ENCODE measurements around the gene CFAP410. TPM values are rescaled to one million over a fixed set of nuclear protein-coding genes. Genes with fewer than 3 reads are reported as not detected.

The CFAP410 gene
- total RNA-seq, 1 experiment from 2014 or later = 19.3 TPM

DNA sequence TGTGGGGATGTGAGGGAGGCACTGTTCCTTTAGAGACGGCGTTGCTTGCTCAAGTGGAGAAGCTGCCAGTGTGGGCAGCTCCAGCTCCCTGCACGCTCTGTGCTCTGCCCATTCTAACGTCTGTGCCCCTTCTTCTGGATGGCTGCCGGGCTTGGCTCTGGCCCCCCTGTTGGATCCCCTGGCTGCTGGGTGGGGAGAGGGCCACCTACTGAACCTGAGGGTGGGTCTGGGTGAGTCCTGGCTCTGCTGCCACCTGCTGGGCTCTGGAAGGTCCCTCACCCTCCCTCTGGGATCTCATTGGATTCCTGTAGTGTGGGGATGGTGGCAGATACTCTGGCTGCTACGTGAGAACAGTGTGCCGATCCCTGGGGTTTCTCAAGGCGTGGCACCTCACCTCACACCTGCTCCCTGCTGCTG lies 34.3 kb downstream of the CFAP410 start:
- H3K36me3 Mint-ChIP-seq = 0 out of 2 replicates have a peak, but pooled peaks cover 2% of the 10 kb centered on the region
- no peaks in the 10 kb centered on the region for H3K9me3 Mint-ChIP-seq
- ChIA-PET POLR2A (no interaction called here), CTCF (interaction anchor here (1.4 kb wide), 1 partner anchor 29 kb away, joined by 3 read pairs; no protein-coding TSS in a partner anchor)
- ATAC-seq = peak; percentile 36
- DNase-seq (ENCODE audit: low spot score) = peak; percentile 43
- no peaks in the 10 kb centered on the region for H3K27me3 Mint-ChIP-seq (ENCODE audit: low read depth)
- peak overlapping the region; percentile 97 for H3K27ac Mint-ChIP-seq
- no peak overlapping the region for H3K4me3 Mint-ChIP-seq
- peaks cover 30% of the 10 kb centered on the region for H3K4me1 Mint-ChIP-seq
- TF ChIP-seq ETV6 (CRISPR knock-in tag; IDR thresholded peaks at IDR 0.05) (no peak), ESRRA (CRISPR knock-in tag; IDR thresholded peaks at IDR 0.05; ENCODE audit: borderline replicate concordance) (no peak)
- TF ChIP-seq, protein P1, sequence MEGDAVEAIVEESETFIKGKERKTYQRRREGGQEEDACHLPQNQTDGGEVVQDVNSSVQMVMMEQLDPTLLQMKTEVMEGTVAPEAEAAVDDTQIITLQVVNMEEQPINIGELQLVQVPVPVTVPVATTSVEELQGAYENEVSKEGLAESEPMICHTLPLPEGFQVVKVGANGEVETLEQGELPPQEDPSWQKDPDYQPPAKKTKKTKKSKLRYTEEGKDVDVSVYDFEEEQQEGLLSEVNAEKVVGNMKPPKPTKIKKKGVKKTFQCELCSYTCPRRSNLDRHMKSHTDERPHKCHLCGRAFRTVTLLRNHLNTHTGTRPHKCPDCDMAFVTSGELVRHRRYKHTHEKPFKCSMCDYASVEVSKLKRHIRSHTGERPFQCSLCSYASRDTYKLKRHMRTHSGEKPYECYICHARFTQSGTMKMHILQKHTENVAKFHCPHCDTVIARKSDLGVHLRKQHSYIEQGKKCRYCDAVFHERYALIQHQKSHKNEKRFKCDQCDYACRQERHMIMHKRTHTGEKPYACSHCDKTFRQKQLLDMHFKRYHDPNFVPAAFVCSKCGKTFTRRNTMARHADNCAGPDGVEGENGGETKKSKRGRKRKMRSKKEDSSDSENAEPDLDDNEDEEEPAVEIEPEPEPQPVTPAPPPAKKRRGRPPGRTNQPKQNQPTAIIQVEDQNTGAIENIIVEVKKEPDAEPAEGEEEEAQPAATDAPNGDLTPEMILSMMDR (IDR thresholded peaks at IDR 0.05) = peak; percentile 23; the same call in 1 of the 2 replicates
- TF ChIP-seq, protein P2, sequence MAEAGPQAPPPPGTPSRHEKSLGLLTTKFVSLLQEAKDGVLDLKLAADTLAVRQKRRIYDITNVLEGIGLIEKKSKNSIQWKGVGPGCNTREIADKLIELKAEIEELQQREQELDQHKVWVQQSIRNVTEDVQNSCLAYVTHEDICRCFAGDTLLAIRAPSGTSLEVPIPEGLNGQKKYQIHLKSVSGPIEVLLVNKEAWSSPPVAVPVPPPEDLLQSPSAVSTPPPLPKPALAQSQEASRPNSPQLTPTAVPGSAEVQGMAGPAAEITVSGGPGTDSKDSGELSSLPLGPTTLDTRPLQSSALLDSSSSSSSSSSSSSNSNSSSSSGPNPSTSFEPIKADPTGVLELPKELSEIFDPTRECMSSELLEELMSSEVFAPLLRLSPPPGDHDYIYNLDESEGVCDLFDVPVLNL (CRISPR knock-in tag; IDR thresholded peaks at IDR 0.05; ENCODE audit: borderline replicate concordance, low read depth) = no peak

DNA sequence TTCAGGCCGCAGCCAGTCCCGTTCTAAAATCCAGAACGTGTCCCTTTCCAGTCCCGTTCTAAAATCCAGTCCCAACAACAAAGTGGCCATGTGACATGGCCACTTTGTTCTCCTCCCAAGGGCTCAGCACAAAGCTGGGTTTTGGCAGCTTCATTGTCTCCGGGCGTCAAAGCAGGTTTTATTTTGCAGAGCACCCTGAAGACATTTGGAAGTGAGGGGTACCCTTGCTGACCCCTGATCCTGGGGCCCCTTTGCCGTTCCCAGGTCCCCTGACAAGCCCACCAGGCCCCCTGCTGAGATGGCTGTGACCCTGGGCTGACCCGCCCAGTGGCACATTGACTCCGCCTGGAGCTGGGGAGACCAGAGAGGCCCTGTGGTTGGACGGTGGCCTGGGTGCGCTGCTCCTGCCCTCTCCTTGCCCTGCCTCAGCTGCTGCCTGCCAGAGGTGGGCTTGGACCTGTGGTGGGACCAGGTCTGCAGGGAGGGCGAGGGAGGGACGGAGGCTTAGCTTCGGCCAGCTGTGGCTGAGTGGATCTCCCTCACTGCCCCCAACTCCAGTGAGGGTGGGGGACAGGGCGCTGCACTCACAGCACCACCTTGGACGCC lies 35.1 kb downstream of the CFAP410 start:
- Mint-ChIP-seq H3K9me3 (no peaks in the 10 kb centered on the region), H3K4me3 (no peak overlapping the region), H3K4me1 (peaks cover 33% of the 10 kb centered on the region), H3K27ac (no peak overlapping the region; the same call in 1 of the 2 replicates), H3K36me3 (0 out of 2 replicates have a peak, but pooled peaks cover 2% of the 10 kb centered on the region), H3K27me3 (ENCODE audit: low read depth) (0 out of 2 replicates have a peak, but pooled peaks cover 3% of the 10 kb centered on the region)
- ATAC-seq (no peak), DNase-seq (ENCODE audit: low spot score) (no peak)
- TF ChIP-seq, protein P3, sequence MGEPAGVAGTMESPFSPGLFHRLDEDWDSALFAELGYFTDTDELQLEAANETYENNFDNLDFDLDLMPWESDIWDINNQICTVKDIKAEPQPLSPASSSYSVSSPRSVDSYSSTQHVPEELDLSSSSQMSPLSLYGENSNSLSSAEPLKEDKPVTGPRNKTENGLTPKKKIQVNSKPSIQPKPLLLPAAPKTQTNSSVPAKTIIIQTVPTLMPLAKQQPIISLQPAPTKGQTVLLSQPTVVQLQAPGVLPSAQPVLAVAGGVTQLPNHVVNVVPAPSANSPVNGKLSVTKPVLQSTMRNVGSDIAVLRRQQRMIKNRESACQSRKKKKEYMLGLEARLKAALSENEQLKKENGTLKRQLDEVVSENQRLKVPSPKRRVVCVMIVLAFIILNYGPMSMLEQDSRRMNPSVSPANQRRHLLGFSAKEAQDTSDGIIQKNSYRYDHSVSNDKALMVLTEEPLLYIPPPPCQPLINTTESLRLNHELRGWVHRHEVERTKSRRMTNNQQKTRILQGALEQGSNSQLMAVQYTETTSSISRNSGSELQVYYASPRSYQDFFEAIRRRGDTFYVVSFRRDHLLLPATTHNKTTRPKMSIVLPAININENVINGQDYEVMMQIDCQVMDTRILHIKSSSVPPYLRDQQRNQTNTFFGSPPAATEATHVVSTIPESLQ (CRISPR knock-in tag; IDR thresholded peaks at IDR 0.05) = no peak
- TF ChIP-seq RELA (CRISPR knock-in tag; IDR thresholded peaks at IDR 0.05; ENCODE audit: borderline replicate concordance) (no peak), OVOL2 (CRISPR knock-in tag; IDR thresholded peaks at IDR 0.05; ENCODE audit: borderline replicate concordance) (no peak), FOXK1 (CRISPR knock-in tag; IDR thresholded peaks at IDR 0.05) (no peak), ZNF317 (CRISPR knock-in tag; IDR thresholded peaks at IDR 0.05; ENCODE audit: borderline replicate concordance, low read depth) (no peak), ELF4 (CRISPR knock-in tag; IDR thresholded peaks at IDR 0.05; ENCODE audit: low read depth) (no peak), JUN (CRISPR knock-in tag; IDR thresholded peaks at IDR 0.05) (no peak), ZNF512 (CRISPR knock-in tag; IDR thresholded peaks at IDR 0.05; ENCODE audit: borderline replicate concordance) (no peak), RORB (CRISPR knock-in tag; IDR thresholded peaks at IDR 0.05) (no peak), NR2C2 (CRISPR knock-in tag; IDR thresholded peaks at IDR 0.05) (no peak), TP53 (CRISPR knock-in tag; IDR thresholded peaks at IDR 0.05) (no peak), CREM (CRISPR knock-in tag; IDR thresholded peaks at IDR 0.05) (no peak), USF2 (CRISPR knock-in tag; IDR thresholded peaks at IDR 0.05) (no peak), SMAD3 (CRISPR knock-in tag; IDR thresholded peaks at IDR 0.05; ENCODE audit: borderline replicate concordance) (no peak), FOXJ3 (CRISPR knock-in tag; IDR thresholded peaks at IDR 0.05; ENCODE audit: borderline replicate concordance) (no peak)
- TF ChIP-seq, protein P4, sequence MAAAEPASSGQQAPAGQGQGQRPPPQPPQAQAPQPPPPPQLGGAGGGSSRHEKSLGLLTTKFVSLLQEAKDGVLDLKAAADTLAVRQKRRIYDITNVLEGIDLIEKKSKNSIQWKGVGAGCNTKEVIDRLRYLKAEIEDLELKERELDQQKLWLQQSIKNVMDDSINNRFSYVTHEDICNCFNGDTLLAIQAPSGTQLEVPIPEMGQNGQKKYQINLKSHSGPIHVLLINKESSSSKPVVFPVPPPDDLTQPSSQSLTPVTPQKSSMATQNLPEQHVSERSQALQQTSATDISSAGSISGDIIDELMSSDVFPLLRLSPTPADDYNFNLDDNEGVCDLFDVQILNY (CRISPR knock-in tag; IDR thresholded peaks at IDR 0.05) = no peak
- TF ChIP-seq, protein P5, sequence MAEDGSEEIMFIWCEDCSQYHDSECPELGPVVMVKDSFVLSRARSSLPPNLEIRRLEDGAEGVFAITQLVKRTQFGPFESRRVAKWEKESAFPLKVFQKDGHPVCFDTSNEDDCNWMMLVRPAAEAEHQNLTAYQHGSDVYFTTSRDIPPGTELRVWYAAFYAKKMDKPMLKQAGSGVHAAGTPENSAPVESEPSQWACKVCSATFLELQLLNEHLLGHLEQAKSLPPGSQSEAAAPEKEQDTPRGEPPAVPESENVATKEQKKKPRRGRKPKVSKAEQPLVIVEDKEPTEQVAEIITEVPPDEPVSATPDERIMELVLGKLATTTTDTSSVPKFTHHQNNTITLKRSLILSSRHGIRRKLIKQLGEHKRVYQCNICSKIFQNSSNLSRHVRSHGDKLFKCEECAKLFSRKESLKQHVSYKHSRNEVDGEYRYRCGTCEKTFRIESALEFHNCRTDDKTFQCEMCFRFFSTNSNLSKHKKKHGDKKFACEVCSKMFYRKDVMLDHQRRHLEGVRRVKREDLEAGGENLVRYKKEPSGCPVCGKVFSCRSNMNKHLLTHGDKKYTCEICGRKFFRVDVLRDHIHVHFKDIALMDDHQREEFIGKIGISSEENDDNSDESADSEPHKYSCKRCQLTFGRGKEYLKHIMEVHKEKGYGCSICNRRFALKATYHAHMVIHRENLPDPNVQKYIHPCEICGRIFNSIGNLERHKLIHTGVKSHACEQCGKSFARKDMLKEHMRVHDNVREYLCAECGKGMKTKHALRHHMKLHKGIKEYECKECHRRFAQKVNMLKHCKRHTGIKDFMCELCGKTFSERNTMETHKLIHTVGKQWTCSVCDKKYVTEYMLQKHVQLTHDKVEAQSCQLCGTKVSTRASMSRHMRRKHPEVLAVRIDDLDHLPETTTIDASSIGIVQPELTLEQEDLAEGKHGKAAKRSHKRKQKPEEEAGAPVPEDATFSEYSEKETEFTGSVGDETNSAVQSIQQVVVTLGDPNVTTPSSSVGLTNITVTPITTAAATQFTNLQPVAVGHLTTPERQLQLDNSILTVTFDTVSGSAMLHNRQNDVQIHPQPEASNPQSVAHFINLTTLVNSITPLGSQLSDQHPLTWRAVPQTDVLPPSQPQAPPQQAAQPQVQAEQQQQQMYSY (CRISPR knock-in tag; IDR thresholded peaks at IDR 0.05) = no peak
- CTCF ChIA-PET = interaction anchor here (0.9 to 1.7 kb wide), 4 partner anchors 11 to 157 kb away, joined by 3 to 4 read pairs (median 4); partner anchors contain the start of gene CFAP410
- POLR2A ChIA-PET = no interaction called here
